SJCRH30 (cell line): Measurements from ENCODE around the gene COX6B2. TPM values are rescaled to one million over a fixed set of nuclear protein-coding genes. Genes with fewer than 3 reads are reported as not detected.
"Not testable (repeated sequence)": the region's sequence is repeated elsewhere in the genome, so short reads cannot be mapped to it uniquely, and the experiment has no call there.

ENCODE experiments used
- DNase-seq, 2 experiments: peaks; one replicate each; pipeline ENCODE4 v3.0.0-alpha.2; 2015 to 2020
- H3K27ac ChIP-seq: fragments of 250-450 bp; sonication (Bioruptor Pico); 2 replicates; pipeline ENCODE4 v1.5.1; 2020; ENCODE audit warnings: mild to moderate bottlenecking, moderate library complexity
- H3K27me3 ChIP-seq: fragments of 250-450 bp; sonication (Bioruptor Pico); 2 replicates; pipeline ENCODE4 v1.5.1; 2020; ENCODE audit warnings: mild to moderate bottlenecking, moderate library complexity
- H3K36me3 ChIP-seq: fragments of 250-450 bp; sonication (Bioruptor Pico); 2 replicates; pipeline ENCODE4 v1.5.1; 2020; ENCODE audit warnings: mild to moderate bottlenecking, moderate library complexity
- H3K4me1 ChIP-seq: fragments of 250-450 bp; sonication (Bioruptor Pico); 2 replicates; pipeline ENCODE4 v1.5.1; 2020; ENCODE audit warnings: mild to moderate bottlenecking, moderate library complexity
- H3K4me3 ChIP-seq: fragments of 250-450 bp; sonication (Bioruptor Pico); 2 replicates; pipeline ENCODE4 v1.5.1; 2020; ENCODE audit warnings: mild to moderate bottlenecking, moderate library complexity
- H3K9me3 ChIP-seq: fragments of 250-450 bp; sonication (Bioruptor Pico); replicated peaks from 2 replicates; pipeline ENCODE4 v1.5.1; 2020; ENCODE audit warnings: mild to moderate bottlenecking, moderate library complexity
- total RNA-seq: library from RNA; depleted of rRNA; stranded (reverse); fragments of >200 nt; shearing (Covaris generic); gene quantifications from 2 replicates; pipeline ENCODE4 v1.2.3, GENCODE V29; 2014; rRNA removed

Gene COX6B2
- total RNA-seq, result 0.45 TPM in 1 of 2 replicates, not detected in the other

GRCh38 chr19:55354698-55355212 lies at the start of gene COX6B2:
TSS of gene COX6B2 (minus strand) at chr19:55354719. CDS start at chr19:55354521, 198 bp downstream.
- Histone ChIP-seq H3K27me3 (peaks cover 3% of the 10 kb centered on the region; the same call in 1 of the 2 replicates), H3K36me3 (no peaks in the 10 kb centered on the region), H3K27ac (no peak within 1 kb of the TSS), H3K4me1 (peaks cover 7% of the 10 kb centered on the region; the same call in 1 of the 2 replicates), H3K9me3 (no peaks in the 10 kb centered on the region), H3K4me3 (no peak within 1 kb of the TSS)
- DNase-seq, result no peak

GRCh38 chr19:55402509-55402908 lies 48.0 kb upstream of the COX6B2 start:
- Histone ChIP-seq H3K27me3 (no peaks in the 10 kb centered on the region), H3K27ac (no peak overlapping the region), H3K4me1 (no peaks in the 10 kb centered on the region; the same call in 1 of the 2 replicates), H3K9me3 (no peaks in the 10 kb centered on the region), H3K4me3 (no peak overlapping the region), H3K36me3 (peaks cover 56% of the 10 kb centered on the region)
- no peak for DNase-seq

- not testable (repeated sequence) for DNase-seq, H3K4me3 ChIP-seq, H3K27me3 ChIP-seq, H3K9me3 ChIP-seq, H3K27ac ChIP-seq, H3K4me1 ChIP-seq
- peaks cover 51% of the 10 kb centered on the region for H3K36me3 ChIP-seq
Measured at GRCh38 chr19:55401390-55401789, 46.9 kb upstream of the COX6B2 start.

- no peaks in the 10 kb centered on the region for H3K27me3 ChIP-seq
Measured at GRCh38 chr19:55400281-55401087, 46.0 kb upstream of the COX6B2 start.

GRCh38 chr19:55398200-55398925 lies 43.8 kb upstream of the COX6B2 start:
- no peak overlapping the region for H3K4me3 ChIP-seq
- no peaks in the 10 kb centered on the region for H3K4me1 ChIP-seq
- no peaks in the 10 kb centered on the region for H3K27me3 ChIP-seq
- no peak overlapping the region for H3K27ac ChIP-seq
- DNase-seq, result no peak
- H3K9me3 ChIP-seq, result no peaks in the 10 kb centered on the region
- peaks cover 28% of the 10 kb centered on the region for H3K36me3 ChIP-seq

More at GRCh38 chr19:55400281-55401087, 46.0 kb upstream of the COX6B2 start:
- no peak for DNase-seq
- Histone ChIP-seq H3K4me1 (no peaks in the 10 kb centered on the region), H3K4me3 (no peak overlapping the region), H3K36me3 (peaks cover 42% of the 10 kb centered on the region), H3K27ac (no peak overlapping the region), H3K9me3 (no peaks in the 10 kb centered on the region)

- DNase-seq, result no peak
- no peak overlapping the region for H3K4me3 ChIP-seq
- no peaks in the 10 kb centered on the region for H3K27me3 ChIP-seq
- H3K27ac ChIP-seq, result no peak overlapping the region
- H3K4me1 ChIP-seq, result peaks cover 3% of the 10 kb centered on the region; the same call in 1 of the 2 replicates
- H3K9me3 ChIP-seq, result no peaks in the 10 kb centered on the region
- peaks cover 23% of the 10 kb centered on the region for H3K36me3 ChIP-seq
Measured at GRCh38 chr19:55392820-55393761, 38.6 kb upstream of the COX6B2 start.

- H3K4me1 ChIP-seq, result peaks cover 15% of the 10 kb centered on the region
- no peak for DNase-seq
- H3K36me3 ChIP-seq, result peaks cover 35% of the 10 kb centered on the region
- no peaks in the 10 kb centered on the region for H3K27me3 ChIP-seq
- no peak overlapping the region for H3K4me3 ChIP-seq
- no peak overlapping the region for H3K27ac ChIP-seq
- H3K9me3 ChIP-seq, result no peaks in the 10 kb centered on the region
Measured at GRCh38 chr19:55391702-55392615, 37.4 kb upstream of the COX6B2 start.

- Histone ChIP-seq H3K27ac (no peak overlapping the region), H3K36me3 (peaks cover 42% of the 10 kb centered on the region), H3K27me3 (no peaks in the 10 kb centered on the region), H3K9me3 (no peaks in the 10 kb centered on the region), H3K4me3 (no peak overlapping the region), H3K4me1 (peaks cover 17% of the 10 kb centered on the region)
- DNase-seq, result no peak
Measured at GRCh38 chr19:55391191-55391670, 36.7 kb upstream of the COX6B2 start.

- H3K9me3 ChIP-seq, result no peaks in the 10 kb centered on the region
- no peak overlapping the region for H3K4me3 ChIP-seq
- DNase-seq, result no peak
- H3K27me3 ChIP-seq, result no peaks in the 10 kb centered on the region
- H3K36me3 ChIP-seq, result peaks cover 42% of the 10 kb centered on the region
- no peak overlapping the region for H3K27ac ChIP-seq
- peaks cover 17% of the 10 kb centered on the region for H3K4me1 ChIP-seq
Measured at GRCh38 chr19:55390461-55390880, 36.0 kb upstream of the COX6B2 start.

- DNase-seq, result no peak
- Histone ChIP-seq H3K4me1 (peaks cover 17% of the 10 kb centered on the region), H3K36me3 (peaks cover 42% of the 10 kb centered on the region), H3K4me3 (no peak overlapping the region), H3K9me3 (no peaks in the 10 kb centered on the region), H3K27ac (no peak overlapping the region), H3K27me3 (no peaks in the 10 kb centered on the region)
Measured at GRCh38 chr19:55389386-55390317, 35.1 kb upstream of the COX6B2 start.

- Histone ChIP-seq H3K9me3 (no peaks in the 10 kb centered on the region), H3K4me3 (peak overlapping the region; percentile 86), H3K27me3 (no peaks in the 10 kb centered on the region), H3K27ac (no peak overlapping the region), H3K4me1 (peaks cover 17% of the 10 kb centered on the region), H3K36me3 (peaks cover 42% of the 10 kb centered on the region)
- no peak for DNase-seq
Measured at GRCh38 chr19:55387736-55388497, 33.4 kb upstream of the COX6B2 start.

- peaks cover 17% of the 10 kb centered on the region for H3K4me1 ChIP-seq
- H3K27ac ChIP-seq, result peak overlapping the region; percentile 73; the same call in 1 of the 2 replicates
- no peak for DNase-seq
Measured at GRCh38 chr19:55386493-55386971, 32.0 kb upstream of the COX6B2 start.

More at GRCh38 chr19:55386493-55386971, 32.0 kb upstream of the COX6B2 start:
- Histone ChIP-seq H3K27me3 (no peaks in the 10 kb centered on the region), H3K4me3 (peak overlapping the region; percentile 86), H3K9me3 (no peaks in the 10 kb centered on the region), H3K36me3 (peaks cover 42% of the 10 kb centered on the region)
